Inflammatory macrophage (primary cell): Measurements from ENCODE around the gene SMPD4.
"Not testable (repeated sequence)": the region's sequence is repeated elsewhere in the genome, so short reads cannot be mapped to it uniquely, and the experiment has no call there.

Experiments
- DNase-seq, 2 donors: peaks; one replicate each; pipeline ENCODE4 v3.0.0-alpha.2; 2020 to 2022

The SMPD4 gene

DNA sequence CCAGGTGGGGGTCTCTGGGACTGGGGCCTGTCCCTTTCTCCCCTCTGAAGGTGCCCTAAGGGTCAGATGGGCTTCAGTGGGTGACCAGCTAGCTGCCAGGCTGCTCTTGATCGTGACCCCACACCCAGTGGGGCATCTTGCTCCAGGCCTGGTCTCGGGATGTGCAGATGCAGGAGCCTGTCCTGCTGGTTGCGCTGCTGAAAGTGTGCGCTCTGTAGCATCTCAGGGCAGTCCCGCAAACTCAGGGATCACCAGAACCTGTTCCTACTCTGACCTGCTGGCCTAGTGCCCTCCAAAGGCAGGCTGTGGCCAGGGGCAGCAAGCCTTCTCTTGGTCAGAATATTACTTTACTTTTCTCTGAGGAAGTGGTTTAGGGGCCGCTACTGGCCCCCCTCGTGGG is 40.9 kb downstream of the SMPD4 start:
- DNase-seq: not testable (repeated sequence)

DNA sequence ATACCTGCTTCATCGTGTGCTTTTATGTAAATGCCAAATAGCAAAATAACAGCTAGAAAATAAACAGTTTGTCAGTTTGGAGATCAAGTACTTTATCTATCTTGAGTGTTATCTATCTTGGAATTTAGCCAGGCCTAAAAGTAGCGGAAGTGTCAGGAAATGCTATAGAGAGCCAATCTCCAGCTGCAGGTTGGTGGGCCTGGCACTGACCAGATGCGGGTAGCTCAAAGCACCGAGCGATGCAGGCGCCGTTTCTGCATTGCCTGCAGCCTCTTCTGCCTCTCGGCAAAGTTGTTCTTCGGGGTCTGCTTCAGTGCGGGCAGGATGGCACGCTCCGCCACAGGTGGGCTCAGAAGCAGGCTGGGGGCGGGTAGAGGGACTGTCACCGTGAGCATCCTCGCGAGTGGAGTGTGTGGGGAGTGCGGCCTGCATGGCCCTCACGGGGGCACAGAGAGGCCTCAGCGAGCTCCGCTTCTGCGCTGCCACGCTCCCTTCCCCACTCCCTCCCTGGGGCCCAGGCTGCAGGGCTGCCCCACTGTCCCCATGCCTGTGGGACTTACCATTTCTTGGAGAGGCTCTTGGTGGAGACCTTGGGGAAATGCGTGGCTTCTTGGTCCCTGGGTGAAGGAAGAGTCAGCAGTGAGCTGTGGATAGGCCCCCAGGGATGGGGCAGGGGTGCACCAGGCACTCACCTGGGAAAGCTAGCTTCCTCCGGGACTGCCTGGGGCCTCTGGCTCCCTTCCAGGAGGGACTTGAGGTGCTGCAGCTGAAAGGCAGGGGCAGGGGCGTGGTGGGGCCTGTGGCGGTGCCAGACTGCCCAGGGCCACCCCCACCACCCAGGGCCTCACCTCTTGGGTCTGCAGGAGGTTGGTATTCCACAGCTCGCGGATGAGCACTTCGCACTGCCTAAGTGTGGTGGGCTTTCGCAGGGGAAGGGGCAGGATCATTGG is 41.8 kb downstream of the SMPD4 start:
- not testable (repeated sequence) for DNase-seq

DNA sequence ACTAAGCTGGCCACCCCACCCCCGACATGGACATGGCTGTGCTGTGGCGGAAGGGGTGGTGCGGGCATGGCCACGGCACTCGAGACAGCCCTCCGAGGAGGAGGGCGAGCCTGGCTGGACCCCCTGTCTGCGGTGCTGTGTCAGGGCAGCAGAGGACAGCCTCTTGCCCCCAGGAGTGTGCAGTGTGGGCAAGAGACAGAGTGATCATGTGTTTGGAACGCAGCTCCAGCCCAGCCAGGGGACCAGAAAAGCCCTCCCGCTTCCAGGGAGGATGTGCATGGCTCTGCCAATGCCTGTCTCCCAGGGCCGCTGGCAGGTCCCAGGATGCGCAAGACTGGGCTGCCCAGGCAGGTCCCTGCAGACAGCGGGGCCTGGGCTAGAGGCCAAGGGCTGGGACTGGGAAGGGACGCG is 42.6 kb downstream of the SMPD4 start:
- not testable (repeated sequence) for DNase-seq

DNA sequence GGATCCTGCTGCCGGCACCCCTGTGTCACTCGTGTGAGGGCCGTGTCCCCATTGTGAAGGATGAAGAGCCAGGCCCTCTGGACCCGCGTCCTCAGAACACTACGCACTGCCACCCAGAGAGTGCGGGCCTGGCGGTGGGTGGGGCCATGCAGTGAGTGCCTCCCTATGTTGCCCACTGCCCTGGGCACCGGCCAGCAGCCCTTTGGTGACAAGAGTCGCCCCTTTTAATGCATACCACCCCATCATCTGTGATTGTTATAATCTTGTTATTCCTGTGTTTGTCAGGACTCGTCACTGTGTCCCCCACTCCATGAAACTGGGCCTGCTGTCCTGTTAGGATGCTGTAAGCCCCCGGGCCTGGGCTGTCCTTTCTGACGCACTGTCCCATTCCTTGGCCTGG is 43.1 kb downstream of the SMPD4 start:
- not testable (repeated sequence) for DNase-seq

DNA sequence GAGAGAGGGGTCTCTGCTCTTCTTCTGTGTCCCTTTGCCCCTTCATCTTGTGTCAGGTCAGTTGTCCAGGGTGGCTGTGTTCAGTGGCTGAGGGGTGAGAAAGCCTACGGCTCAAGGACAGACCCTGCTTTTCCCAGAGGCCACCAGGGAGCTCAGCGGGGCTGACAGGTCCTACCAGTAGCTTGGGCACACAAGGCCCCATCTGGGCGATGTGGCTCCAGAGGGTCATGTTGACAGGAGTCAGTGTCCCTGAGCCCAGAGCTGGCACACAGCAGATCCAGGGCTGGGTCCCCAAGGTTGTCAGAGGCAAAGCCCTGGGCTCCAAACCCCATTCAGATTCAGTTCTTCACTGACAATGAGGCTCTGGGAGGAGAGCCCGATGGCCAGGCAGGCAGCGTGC is 44.3 kb downstream of the SMPD4 start:
- not testable (repeated sequence) for DNase-seq

DNA sequence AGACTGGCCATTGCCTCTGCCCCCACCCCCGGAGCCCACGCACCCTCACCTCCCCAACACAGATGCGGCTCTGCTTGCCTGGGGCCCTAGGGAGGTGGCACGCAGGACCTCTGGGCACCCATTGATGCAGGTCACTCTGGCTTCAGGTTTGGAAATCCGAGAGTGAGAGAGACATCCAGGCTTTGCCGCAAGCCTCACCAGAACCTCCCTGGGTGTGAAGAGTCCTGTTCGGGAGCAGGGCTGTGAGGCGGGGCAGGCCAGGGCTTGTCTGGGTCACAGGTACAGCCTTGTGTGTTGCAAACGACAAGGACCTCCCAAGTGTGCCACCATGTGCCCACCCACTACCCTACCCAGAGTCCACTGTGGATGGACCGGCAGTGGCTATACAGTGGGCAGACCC is 44.9 kb downstream of the SMPD4 start:
- not testable (repeated sequence) for DNase-seq

DNA sequence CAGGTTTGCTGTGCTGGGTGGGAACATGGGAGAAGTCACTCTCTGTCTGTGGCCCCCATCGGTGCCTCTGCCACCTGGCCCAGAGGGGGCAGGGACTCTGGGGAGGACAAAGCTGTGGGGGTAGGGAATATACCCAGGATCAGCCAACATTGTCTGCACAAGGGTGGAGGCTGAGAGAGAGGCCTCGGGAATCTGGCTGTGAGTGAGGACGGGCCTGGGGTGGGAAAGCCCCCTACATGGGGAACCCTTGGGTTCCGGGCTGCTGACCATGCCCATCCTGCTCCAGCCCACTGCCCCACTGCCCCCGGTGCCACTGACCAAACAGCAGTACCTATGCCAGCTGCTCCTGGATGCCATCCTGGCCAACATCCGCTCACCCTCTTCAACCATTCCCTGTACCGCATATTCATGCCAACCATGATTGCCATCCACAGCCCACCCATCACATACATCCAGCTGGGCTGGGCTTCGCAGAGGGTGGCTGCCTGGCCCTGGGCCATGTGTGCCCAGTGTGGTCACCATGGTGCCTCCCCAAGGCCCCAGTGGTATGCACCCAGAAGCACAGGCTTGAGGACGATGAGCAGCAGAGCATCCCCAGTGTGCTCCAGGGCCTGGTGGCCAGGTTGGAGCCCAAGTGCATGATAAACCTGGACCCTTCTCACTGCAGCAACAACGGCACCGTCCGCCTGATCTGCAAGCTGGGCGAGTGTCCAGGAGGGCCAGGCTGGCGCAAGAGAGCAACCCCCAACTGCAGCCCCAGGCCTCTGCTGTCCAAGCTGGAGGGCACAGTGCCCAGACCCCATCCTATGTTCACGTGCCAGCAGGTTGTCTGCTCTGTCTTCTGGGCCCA is 45.5 kb downstream of the SMPD4 start:
- DNase-seq: no peak

DNA sequence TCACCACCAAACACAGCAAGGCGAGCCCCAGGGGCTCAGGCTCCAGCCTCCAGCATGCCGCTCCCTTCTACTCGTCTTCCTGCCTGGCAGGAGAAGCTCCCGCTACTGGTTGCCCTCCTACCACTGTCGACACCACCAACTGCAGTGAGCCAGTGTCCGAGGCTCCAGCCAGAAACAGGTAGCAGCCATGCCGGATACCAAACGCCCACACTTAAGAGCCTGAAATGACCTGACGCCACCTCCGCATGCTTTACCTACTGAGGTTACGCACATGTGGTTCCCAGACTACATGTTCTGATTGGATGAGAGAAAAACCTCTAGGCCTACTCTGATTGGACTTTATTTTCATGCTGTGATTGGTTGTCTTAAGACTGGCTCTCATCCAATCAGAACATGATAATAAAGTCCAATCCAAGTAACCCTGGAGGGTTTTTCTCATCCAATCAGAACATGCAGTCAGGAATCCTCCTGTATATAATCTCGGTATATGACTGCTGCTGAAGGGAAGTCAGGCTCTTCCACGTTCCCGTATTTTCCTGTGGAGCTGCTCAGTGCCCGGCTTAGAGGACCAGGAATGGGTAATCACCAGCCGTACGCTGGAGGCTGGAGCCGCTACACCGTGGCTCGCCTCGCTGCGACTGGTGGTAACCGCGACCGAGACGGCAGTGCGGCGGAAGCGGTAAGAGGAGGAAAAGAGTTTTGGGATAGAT is 52.1 kb downstream of the SMPD4 start, which contains the start of gene POTEF:
Gene POTEF, minus strand, starts transcription at position 103 of the 710 bp plus-strand sequence. CDS start 8,707 bp downstream, outside the sequence.
- not testable (repeated sequence) for DNase-seq

DNA sequence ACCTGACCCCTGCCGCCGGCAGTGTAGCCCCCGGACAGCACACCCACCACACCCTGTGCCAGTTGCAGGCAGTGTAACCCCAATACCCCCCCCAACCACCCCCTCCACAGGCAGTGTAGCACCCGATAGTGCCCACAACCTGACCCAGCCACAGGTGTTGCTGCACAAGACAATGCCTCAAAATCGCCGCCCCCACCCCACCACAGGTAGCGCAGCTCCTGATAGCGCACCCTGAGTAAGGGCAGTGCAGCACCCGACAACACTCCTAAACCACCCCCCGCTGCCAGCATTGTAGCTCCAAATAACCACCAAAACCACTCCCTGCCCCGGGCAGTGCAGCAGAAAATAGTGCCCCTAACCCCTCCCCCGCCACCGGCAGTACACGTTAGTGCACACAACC is 52.9 kb downstream of the SMPD4 start:
- DNase-seq: not testable (repeated sequence)

DNA sequence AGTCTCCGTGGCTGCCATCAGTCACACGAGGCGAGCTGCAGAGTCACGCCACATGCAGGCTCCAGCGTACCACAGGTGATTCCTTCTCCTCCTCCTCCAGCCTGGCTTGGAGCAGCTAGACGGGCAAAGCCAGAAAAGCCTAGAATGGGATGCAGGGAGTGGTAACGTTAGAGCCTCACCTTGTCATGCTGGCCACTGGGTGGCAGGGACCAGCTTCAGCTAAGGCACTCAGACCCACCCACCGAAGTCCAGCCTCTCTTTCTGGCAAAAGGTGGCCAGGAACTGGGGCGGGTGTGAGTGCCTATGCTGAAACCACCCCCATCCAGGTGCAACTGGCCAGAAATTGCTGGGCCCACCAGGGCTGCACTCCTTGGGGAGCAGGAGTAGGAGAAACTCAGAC is 53.7 kb downstream of the SMPD4 start:
- DNase-seq: not testable (repeated sequence)

DNA sequence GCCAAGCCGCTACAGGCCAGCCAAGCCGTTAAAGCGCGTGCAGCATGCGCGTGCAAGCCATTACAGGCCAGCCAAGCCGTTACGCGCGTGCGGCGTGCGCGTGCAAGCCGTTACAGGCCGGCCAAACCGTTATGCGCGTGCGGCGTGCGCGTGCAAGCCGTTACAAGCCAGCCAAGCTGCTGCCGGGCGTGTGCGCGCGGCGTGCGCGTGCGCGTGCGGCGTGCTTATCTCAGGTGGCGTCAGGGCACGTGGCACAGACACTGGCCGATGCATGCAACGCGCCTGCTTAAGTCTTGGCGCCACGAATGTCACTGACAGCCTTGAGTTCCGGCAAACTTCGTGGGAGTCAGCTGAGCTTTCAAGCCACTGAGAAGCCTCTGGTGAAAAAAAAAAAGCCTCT is 60.5 kb downstream of the SMPD4 start:
- DNase-seq: not testable (repeated sequence)

DNA sequence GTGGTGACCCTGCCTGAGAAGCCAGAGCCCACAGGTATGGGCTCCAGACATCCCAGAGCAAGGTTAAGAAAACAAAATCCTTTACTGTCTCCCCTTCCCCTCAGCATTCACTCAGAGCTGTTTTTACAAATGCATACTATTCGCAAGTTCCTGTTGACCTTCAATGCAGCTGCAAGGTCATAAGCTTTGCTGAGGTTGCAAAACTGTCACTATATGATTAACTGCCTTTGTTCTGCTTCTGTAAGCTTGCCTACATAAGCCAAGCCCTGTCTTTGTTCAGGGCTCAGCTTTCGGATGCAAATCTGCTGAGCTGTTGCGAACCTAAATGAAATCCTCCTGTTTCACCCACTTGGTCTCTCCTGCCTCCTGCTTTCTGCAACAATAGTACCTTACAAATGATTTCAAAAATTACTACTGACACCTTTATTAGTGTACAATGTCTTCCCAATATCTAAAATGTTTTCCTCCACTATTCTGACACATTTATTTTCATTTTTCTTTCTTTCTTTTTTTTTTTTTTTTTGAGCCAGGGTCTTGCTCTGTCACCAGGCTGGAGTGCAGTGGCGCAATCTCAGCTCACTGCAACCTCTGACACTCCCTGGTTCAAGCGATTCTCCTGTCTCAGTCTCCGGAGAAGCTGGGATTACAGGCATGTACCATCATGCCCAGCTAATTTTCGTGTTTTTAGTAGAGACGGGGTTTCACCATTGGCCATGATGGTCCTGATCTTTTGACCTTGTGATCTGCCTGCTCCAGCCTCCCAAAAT is 78.6 kb downstream of the SMPD4 start:
- not testable (repeated sequence) for DNase-seq
